OCI-LY7 (cell line): ENCODE results near the gene SNAP29.

ENCODE experiments used
- CTCF ChIP-seq: fragments of 200-600 bp; sonication (generic); conservative IDR thresholded peaks from 2 replicates; pipeline ENCODE4 v1.5.1; 2014; ENCODE audit warnings: mild to moderate bottlenecking, antibody characterized with exemption, low read length, moderate library complexity, mixed read lengths
- EZH2phosphoT487 ChIP-seq: fragments of 200-600 bp; sonication (generic); IDR thresholded peaks from 2 replicates; pipeline ENCODE4 v1.6.1; 2018; ENCODE audit warnings: low read depth, borderline replicate concordance, mild to moderate bottlenecking, mixed run types, antibody characterized with exemption, low read length, moderate library complexity, mixed read lengths

- no peak for TF ChIP-seq CTCF
- TF ChIP-seq EZH2phosphoT487 = no peak
Observed at GRCh38 chr22:20937031-20937793, 78.4 kb downstream of the SNAP29 start.
